OCI-LY7 (cell line): ENCODE measurements around the gene CCSER2.

Experiments
- EZH2phosphoT487 ChIP-seq: fragments of 200-600 bp; sonication (generic); IDR thresholded peaks from 2 replicates; pipeline ENCODE4 v1.6.1; 2018; ENCODE audit warnings: low read depth, borderline replicate concordance, mild to moderate bottlenecking, mixed run types, antibody characterized with exemption, low read length, moderate library complexity, mixed read lengths
- TF ChIP-seq, protein P1 (sequence below): fragments of 200-600 bp; sonication (generic); conservative IDR thresholded peaks from 2 replicates; pipeline ENCODE4 v1.5.1; 2014; ENCODE audit warnings: mild to moderate bottlenecking, antibody characterized with exemption, low read length, moderate library complexity, mixed read lengths

DNA sequence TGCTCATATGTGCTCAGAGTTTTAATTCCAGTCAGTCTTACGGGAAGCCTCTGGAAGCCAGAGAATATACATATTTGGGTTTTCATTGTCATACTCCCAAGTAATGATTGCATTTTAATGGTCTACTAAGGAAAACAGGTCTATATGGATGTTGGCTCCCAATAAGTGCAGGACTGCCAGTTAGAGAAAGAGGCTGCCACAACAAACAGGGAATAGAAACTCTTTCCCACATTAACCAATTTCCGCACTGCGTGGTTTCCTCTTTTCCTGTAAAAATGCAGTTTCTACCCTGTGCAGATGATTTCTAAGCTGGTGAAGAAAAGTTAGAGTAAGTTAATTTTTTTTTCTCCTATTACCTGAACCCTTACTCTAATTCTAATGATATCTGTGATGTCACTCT is 78.2 kb downstream of the CCSER2 start:
- TF ChIP-seq, protein P1, sequence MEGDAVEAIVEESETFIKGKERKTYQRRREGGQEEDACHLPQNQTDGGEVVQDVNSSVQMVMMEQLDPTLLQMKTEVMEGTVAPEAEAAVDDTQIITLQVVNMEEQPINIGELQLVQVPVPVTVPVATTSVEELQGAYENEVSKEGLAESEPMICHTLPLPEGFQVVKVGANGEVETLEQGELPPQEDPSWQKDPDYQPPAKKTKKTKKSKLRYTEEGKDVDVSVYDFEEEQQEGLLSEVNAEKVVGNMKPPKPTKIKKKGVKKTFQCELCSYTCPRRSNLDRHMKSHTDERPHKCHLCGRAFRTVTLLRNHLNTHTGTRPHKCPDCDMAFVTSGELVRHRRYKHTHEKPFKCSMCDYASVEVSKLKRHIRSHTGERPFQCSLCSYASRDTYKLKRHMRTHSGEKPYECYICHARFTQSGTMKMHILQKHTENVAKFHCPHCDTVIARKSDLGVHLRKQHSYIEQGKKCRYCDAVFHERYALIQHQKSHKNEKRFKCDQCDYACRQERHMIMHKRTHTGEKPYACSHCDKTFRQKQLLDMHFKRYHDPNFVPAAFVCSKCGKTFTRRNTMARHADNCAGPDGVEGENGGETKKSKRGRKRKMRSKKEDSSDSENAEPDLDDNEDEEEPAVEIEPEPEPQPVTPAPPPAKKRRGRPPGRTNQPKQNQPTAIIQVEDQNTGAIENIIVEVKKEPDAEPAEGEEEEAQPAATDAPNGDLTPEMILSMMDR: no peak
- no peak for TF ChIP-seq EZH2phosphoT487
